Brain microvascular endothelial cell (primary cell): ENCODE results near the gene KIAA1217.

Experiments
- DNase-seq: peaks from one replicate; pipeline ENCODE4 v3.0.0-alpha.2; 2020
- H3K27ac ChIP-seq: fragments of 250-450 bp; sonication (Bioruptor Pico); 2 replicates; pipeline ENCODE4 v1.5.1; 2020; ENCODE audit warnings: mild to moderate bottlenecking, moderate library complexity
- H3K27me3 ChIP-seq: fragments of 250-450 bp; sonication (Bioruptor Pico); replicated peaks from 2 replicates; pipeline ENCODE4 v1.5.1; 2020; ENCODE audit warnings: mild to moderate bottlenecking
- H3K36me3 ChIP-seq: fragments of 250-450 bp; sonication (Bioruptor Pico); replicated peaks from 2 replicates; pipeline ENCODE4 v1.5.1; 2020; ENCODE audit warnings: mild to moderate bottlenecking
- H3K4me3 ChIP-seq: 2 replicates; pipeline ENCODE4 v1.5.1; 2011; ENCODE audit warnings: low read depth, mild to moderate bottlenecking, control low read depth, low read length, moderate library complexity
- CTCF ChIP-seq: IDR thresholded peaks from 2 replicates; pipeline ENCODE4 v1.5.1; 2011; ENCODE audit warnings: low read depth, mild to moderate bottlenecking, moderate library complexity, low read length, control low read depth, inconsistent platforms; ENCODE audit errors: missing control alignments
- in situ Hi-C: cut with HindIII; loops from 2 replicates; pipeline ENCODE4 v1.10.0; 2017; ENCODE audit warnings: low sequenced_read_pairs, low pct_ligation_motif_present

KIAA1217 gene

GRCh38 chr10:24416248-24416647 is 207.3 kb downstream of the KIAA1217 start:
- Histone ChIP-seq H3K4me3 (no peak overlapping the region), H3K36me3 (no peaks in the 10 kb centered on the region), H3K27me3 (no peaks in the 10 kb centered on the region), H3K27ac (no peak overlapping the region)
- in situ Hi-C loops, result no loop called here
- no peak for DNase-seq
- TF ChIP-seq CTCF, result no peak

GRCh38 chr10:24417053-24417452 is 208.1 kb downstream of the KIAA1217 start:
- Histone ChIP-seq H3K36me3 (no peaks in the 10 kb centered on the region), H3K27me3 (no peaks in the 10 kb centered on the region), H3K27ac (no peak overlapping the region), H3K4me3 (no peak overlapping the region)
- no peak for DNase-seq
- TF ChIP-seq CTCF, result no peak
- in situ Hi-C loops, result no loop called here

GRCh38 chr10:24418532-24418931 is 209.6 kb downstream of the KIAA1217 start:
- TF ChIP-seq CTCF, result peak; percentile 6
- in situ Hi-C loops, result no loop called here
- no peak overlapping the region for H3K27ac ChIP-seq
- DNase-seq, result no peak
- H3K4me3 ChIP-seq, result no peak overlapping the region
- no peaks in the 10 kb centered on the region for H3K27me3 ChIP-seq
- H3K36me3 ChIP-seq, result no peaks in the 10 kb centered on the region

GRCh38 chr10:24419066-24419465 is 210.1 kb downstream of the KIAA1217 start:
- H3K4me3 ChIP-seq, result no peak overlapping the region
- in situ Hi-C loops, result no loop called here
- no peak for TF ChIP-seq CTCF

GRCh38 chr10:24425151-24425550 is 216.2 kb downstream of the KIAA1217 start:
- Histone ChIP-seq H3K4me3 (no peak overlapping the region), H3K36me3 (no peaks in the 10 kb centered on the region), H3K27me3 (no peaks in the 10 kb centered on the region), H3K27ac (no peak overlapping the region)
- in situ Hi-C loops, result no loop called here
- TF ChIP-seq CTCF, result no peak
- DNase-seq, result no peak

More at GRCh38 chr10:24419066-24419465, 210.1 kb downstream of the KIAA1217 start:
- Histone ChIP-seq H3K36me3 (no peaks in the 10 kb centered on the region), H3K27me3 (no peaks in the 10 kb centered on the region), H3K27ac (no peak overlapping the region)
- no peak for DNase-seq

- Histone ChIP-seq H3K36me3 (no peaks in the 10 kb centered on the region), H3K4me3 (no peak overlapping the region), H3K27ac (peak overlapping the region; percentile 44), H3K27me3 (no peaks in the 10 kb centered on the region)
- no peak for DNase-seq
- no peak for TF ChIP-seq CTCF
- in situ Hi-C loops, result no loop called here
Observed at GRCh38 chr10:24427678-24428409, 218.9 kb downstream of the KIAA1217 start.
